Measurements from ENCODE around the gene INHBB.

INHBB gene

GRCh38 chr2:120343433-120344105 lies 2.4 kb upstream of the INHBB start:
- DNase-seq: peak; percentile 73

GRCh38 chr2:120344214-120344975 lies 1.5 kb upstream of the INHBB start:
- DNase-seq: peak; percentile 20

- no peak for DNase-seq
Observed at GRCh38 chr2:120344976-120345581, 857 bp upstream of the INHBB start.

GRCh38 chr2:120345608-120346007 lies 328 bp upstream of the INHBB start:
- DNase-seq: no peak

GRCh38 chr2:120346667-120347358 lies 877 bp downstream of the INHBB start:
- peak; percentile 23 for DNase-seq

GRCh38 chr2:120347396-120348060 lies 1.6 kb downstream of the INHBB start:
- DNase-seq: no peak

GRCh38 chr2:120348134-120348736 lies 2.3 kb downstream of the INHBB start:
- DNase-seq: no peak

- no peak for DNase-seq
Observed at GRCh38 chr2:120348737-120349439, 3.0 kb downstream of the INHBB start.

GRCh38 chr2:120349440-120349921 lies 3.5 kb downstream of the INHBB start:
- DNase-seq: no peak

GRCh38 chr2:120350080-120350479 lies 4.1 kb downstream of the INHBB start:
- DNase-seq: no peak

- no peak for DNase-seq
Observed at GRCh38 chr2:120350801-120351320, 4.9 kb downstream of the INHBB start.

- DNase-seq: no peak
Observed at GRCh38 chr2:120352696-120353590, 7.0 kb downstream of the INHBB start.

GRCh38 chr2:120353591-120353898 lies 7.6 kb downstream of the INHBB start:
- no peak for DNase-seq

- no peak for DNase-seq
Observed at GRCh38 chr2:120353931-120354330, 8.0 kb downstream of the INHBB start.

GRCh38 chr2:120354467-120354866 lies 8.5 kb downstream of the INHBB start:
- no peak for DNase-seq

GRCh38 chr2:120354935-120355779 lies 9.2 kb downstream of the INHBB start:
- no peak for DNase-seq

GRCh38 chr2:120355780-120356266 lies 9.9 kb downstream of the INHBB start:
- DNase-seq: no peak

- no peak for DNase-seq
Observed at GRCh38 chr2:120357768-120358167, 11.8 kb downstream of the INHBB start.

- no peak for DNase-seq
Observed at GRCh38 chr2:120358734-120359465, 13.0 kb downstream of the INHBB start.
